SU-DHL-6 (cell line): ENCODE data around the gene PAX5.

ENCODE experiments used
- EZH2phosphoT487 ChIP-seq: fragments of 200-600 bp; sonication (generic), shearing (Covaris generic); conservative IDR thresholded peaks from 2 replicates; pipeline ENCODE4 v1.6.1; 2018; ENCODE audit warnings: mild to moderate bottlenecking, antibody characterized with exemption, low read length, moderate library complexity, mixed read lengths
- TF ChIP-seq, protein P1 (sequence below): fragments of 200-600 bp; sonication (generic); IDR thresholded peaks from one replicate; pipeline ENCODE4 v1.5.1; 2017; ENCODE audit warnings: antibody characterized with exemption, mild to moderate bottlenecking, low read length, moderate library complexity; ENCODE audit not compliant: insufficient read depth, poor library complexity, severe bottlenecking

DNA sequence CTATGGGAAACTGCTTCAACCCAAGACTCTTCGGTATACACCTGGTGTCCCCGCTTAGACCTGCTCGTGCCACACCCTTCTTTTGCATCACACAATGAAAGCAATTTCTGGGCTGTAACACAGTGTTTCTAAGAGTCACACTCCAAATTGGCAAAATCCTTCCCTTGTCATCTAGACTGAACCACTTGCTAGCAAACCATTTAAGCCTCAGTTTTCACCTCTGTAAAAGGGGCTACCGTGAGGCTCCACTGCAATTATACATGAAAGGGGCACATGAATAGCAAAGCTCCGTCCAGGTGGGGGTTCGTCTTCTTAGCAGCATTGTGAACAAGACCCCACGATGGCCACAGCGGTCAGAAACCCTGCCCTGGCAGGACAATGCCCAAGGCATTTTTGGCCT, 166.8 kb downstream of the PAX5 start:
- TF ChIP-seq, protein P1, sequence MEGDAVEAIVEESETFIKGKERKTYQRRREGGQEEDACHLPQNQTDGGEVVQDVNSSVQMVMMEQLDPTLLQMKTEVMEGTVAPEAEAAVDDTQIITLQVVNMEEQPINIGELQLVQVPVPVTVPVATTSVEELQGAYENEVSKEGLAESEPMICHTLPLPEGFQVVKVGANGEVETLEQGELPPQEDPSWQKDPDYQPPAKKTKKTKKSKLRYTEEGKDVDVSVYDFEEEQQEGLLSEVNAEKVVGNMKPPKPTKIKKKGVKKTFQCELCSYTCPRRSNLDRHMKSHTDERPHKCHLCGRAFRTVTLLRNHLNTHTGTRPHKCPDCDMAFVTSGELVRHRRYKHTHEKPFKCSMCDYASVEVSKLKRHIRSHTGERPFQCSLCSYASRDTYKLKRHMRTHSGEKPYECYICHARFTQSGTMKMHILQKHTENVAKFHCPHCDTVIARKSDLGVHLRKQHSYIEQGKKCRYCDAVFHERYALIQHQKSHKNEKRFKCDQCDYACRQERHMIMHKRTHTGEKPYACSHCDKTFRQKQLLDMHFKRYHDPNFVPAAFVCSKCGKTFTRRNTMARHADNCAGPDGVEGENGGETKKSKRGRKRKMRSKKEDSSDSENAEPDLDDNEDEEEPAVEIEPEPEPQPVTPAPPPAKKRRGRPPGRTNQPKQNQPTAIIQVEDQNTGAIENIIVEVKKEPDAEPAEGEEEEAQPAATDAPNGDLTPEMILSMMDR = no peak
- TF ChIP-seq EZH2phosphoT487 = no peak
